Smooth muscle cell (in vitro differentiated cells): ENCODE measurements around the gene PADI1. TPM values are rescaled to one million over a fixed set of nuclear protein-coding genes. Genes with fewer than 3 reads are reported as not detected.
A peak's percentile ranks its signal among the peaks of the same experiment; 100 is the strongest.

ENCODE experiments used
- DNase-seq: peaks from one replicate; lab custom pipeline; 2025; ENCODE audit not compliant: unreplicated experiment; lab: John Stamatoyannopoulos, UW
- H2AFZ ChIP-seq: fragments of 200-600 bp; sonication (generic); 2 replicates; pipeline ENCODE4 v1.6.0; 2016; ENCODE audit warnings: antibody characterized with exemption, low read depth, mild to moderate bottlenecking
- H3F3A ChIP-seq: fragments of 200-600 bp; sonication (generic); 2 replicates; pipeline ENCODE4 v1.6.0; 2017; ENCODE audit warnings: antibody characterized with exemption, low read depth
- H3K27ac ChIP-seq: fragments of 200-600 bp; sonication (generic); 2 replicates; pipeline ENCODE4 v1.5.1; 2016; ENCODE audit warnings: low read depth, mild to moderate bottlenecking
- H3K27me3 ChIP-seq: fragments of 200-600 bp; sonication (generic); 2 replicates; pipeline ENCODE4 v1.6.1; 2016; ENCODE audit warnings: low read depth, mild to moderate bottlenecking
- H3K36me3 ChIP-seq: fragments of 200-600 bp; sonication (generic); 2 replicates; pipeline ENCODE4 v1.5.1; 2016; ENCODE audit warnings: low read depth
- H3K4me1 ChIP-seq: fragments of 200-600 bp; sonication (generic); 2 replicates; pipeline ENCODE4 v1.5.1; 2016; ENCODE audit warnings: low read depth
- H3K4me2 ChIP-seq: fragments of 200-600 bp; sonication (generic); 2 replicates; pipeline ENCODE4 v1.6.0; 2016; ENCODE audit warnings: mild to moderate bottlenecking
- H3K4me3 ChIP-seq: fragments of 200-600 bp; sonication (generic); 2 replicates; pipeline ENCODE4 v1.5.1; 2016; ENCODE audit warnings: mild to moderate bottlenecking
- H3K79me2 ChIP-seq: fragments of 200-600 bp; sonication (generic); 2 replicates; pipeline ENCODE4 v1.6.0; 2016; ENCODE audit warnings: low read depth, mild to moderate bottlenecking
- H3K9ac ChIP-seq: fragments of 200-600 bp; sonication (generic); 2 replicates; pipeline ENCODE4 v1.6.0; 2016; ENCODE audit warnings: low read depth
- H3K9me3 ChIP-seq: fragments of 200-600 bp; sonication (generic); replicated peaks from 2 replicates; pipeline ENCODE4 v1.5.1; 2016; ENCODE audit warnings: low read depth
- H4K20me1 ChIP-seq: fragments of 200-600 bp; sonication (generic); 2 replicates; pipeline ENCODE4 v1.6.0; 2016; ENCODE audit warnings: low read depth
- WGBS: methylation state at CpG from one replicate; pipeline ENCODE4 v1.1.7; 2016; ENCODE audit warnings: low lambda C conversion rate; 5-methylcytosine and 5-hydroxymethylcytosine counted together
- polyA plus RNA-seq: library from polyadenylated mRNA; unstranded; fragments of >200 nt; fragmentation: Nextera tagmentation; extraction: Ambion mirVana; gene quantifications from 2 replicates; pipeline ENCODE4 v1.2.1, GENCODE V29; 2016
- total RNA-seq: library from RNA; depleted of rRNA; stranded (reverse); fragments of >200 nt; gene quantifications from 2 replicates; pipeline ENCODE4 v1.2.3, GENCODE V29; 2014
- TF ChIP-seq, protein P1 (sequence below): fragments of 200-600 bp; sonication (generic); IDR thresholded peaks from 2 replicates; pipeline ENCODE4 v1.5.1; 2017; ENCODE audit warnings: borderline replicate concordance, mild to moderate bottlenecking, antibody characterized with exemption; ENCODE audit not compliant: insufficient read depth, poor library complexity, severe bottlenecking

Gene PADI1
- total and polyA plus RNA-seq, 2 experiments from 2014 or later: 1.7 TPM; not detected in 1

DNA sequence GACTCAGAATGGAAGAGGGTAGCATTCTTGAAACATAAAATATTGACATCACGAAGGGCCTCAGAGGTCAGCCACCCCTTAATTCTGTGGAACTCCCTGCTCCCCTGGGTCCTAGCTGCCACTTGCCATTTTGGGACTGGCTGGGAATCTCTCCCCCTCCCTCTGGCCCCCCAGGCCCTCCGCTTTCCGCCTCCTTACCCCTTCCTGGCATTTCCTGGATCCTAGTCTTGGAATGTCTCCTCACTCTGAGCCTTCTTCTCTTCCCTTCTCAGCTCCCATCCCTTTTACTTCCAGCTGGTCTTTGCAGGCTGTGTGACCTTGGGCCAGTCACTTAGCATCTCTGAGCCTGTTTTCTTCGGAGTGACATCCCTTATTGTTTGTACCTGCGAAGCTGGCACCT is 4.5 kb downstream of the PADI1 start:
- Histone ChIP-seq H2AFZ (no peak overlapping the region), H3K9ac (no peak overlapping the region), H3K36me3 (no peaks in the 10 kb centered on the region), H3K4me1 (peaks cover 15% of the 10 kb centered on the region), H3F3A (peaks cover 4% of the 10 kb centered on the region), H3K9me3 (no peaks in the 10 kb centered on the region), H3K27me3 (no peaks in the 10 kb centered on the region), H4K20me1 (no peaks in the 10 kb centered on the region), H3K79me2 (no peaks in the 10 kb centered on the region), H3K27ac (no peak overlapping the region), H3K4me2 (peak overlapping the region; percentile 37), H3K4me3 (no peak overlapping the region)
- no peak for DNase-seq
- WGBS: 61% methylated on average over 5 of the region's 5 CpGs
- TF ChIP-seq, protein P1, sequence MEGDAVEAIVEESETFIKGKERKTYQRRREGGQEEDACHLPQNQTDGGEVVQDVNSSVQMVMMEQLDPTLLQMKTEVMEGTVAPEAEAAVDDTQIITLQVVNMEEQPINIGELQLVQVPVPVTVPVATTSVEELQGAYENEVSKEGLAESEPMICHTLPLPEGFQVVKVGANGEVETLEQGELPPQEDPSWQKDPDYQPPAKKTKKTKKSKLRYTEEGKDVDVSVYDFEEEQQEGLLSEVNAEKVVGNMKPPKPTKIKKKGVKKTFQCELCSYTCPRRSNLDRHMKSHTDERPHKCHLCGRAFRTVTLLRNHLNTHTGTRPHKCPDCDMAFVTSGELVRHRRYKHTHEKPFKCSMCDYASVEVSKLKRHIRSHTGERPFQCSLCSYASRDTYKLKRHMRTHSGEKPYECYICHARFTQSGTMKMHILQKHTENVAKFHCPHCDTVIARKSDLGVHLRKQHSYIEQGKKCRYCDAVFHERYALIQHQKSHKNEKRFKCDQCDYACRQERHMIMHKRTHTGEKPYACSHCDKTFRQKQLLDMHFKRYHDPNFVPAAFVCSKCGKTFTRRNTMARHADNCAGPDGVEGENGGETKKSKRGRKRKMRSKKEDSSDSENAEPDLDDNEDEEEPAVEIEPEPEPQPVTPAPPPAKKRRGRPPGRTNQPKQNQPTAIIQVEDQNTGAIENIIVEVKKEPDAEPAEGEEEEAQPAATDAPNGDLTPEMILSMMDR: no peak

DNA sequence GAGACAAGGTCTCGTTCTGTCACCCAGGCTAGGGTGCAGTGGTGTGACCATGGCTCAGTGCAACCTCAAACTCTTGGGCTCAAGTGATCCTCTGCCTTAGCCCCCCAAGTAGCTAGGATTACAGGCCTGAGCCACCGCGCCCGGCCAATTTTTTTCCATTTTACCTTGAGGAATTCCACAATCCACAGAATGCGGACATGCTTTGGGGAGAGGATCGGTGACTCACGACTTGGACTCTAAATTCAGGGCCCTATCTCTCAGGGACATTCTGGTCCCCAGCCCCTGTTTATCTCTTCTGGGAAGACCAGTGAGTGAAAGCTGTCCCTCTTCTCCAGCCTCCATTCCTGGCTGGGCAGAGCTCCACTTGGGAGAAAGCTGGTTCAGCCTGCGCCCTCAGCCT is 5.2 kb downstream of the PADI1 start:
- TF ChIP-seq, protein P1: no peak
- Histone ChIP-seq H3K27me3 (no peaks in the 10 kb centered on the region), H3K4me2 (no peak overlapping the region), H3K36me3 (no peaks in the 10 kb centered on the region), H3K4me1 (peaks cover 15% of the 10 kb centered on the region), H3F3A (peaks cover 4% of the 10 kb centered on the region), H3K79me2 (no peaks in the 10 kb centered on the region), H3K9ac (no peak overlapping the region), H2AFZ (no peak overlapping the region), H3K9me3 (no peaks in the 10 kb centered on the region), H3K4me3 (no peak overlapping the region), H4K20me1 (no peaks in the 10 kb centered on the region), H3K27ac (no peak overlapping the region)
- 63% methylated on average over 8 of the region's 8 CpGs for WGBS
- DNase-seq: no peak

DNA sequence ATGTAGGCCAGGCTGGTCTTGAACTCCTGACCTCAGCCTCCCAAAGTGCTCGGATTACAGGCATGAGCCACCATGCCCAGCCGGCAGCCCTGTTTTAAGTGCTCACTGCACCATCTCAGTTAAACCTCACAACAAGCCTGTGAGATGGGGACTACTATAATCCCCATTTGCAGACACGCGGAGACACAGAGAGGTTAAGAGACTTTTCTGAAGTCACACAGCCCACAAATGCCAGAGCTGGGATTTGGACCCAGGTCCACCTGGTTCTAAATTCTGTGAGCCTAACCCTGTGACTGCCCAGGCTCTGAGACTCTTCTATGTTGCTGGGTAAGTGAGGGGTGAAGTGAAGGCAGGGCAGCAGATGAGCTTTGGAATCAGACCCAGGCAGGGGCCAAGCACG is 6.4 kb downstream of the PADI1 start:
- WGBS: 94% methylated on average over 5 of the region's 5 CpGs
- Histone ChIP-seq H3K36me3 (no peaks in the 10 kb centered on the region), H4K20me1 (no peaks in the 10 kb centered on the region), H3K79me2 (no peaks in the 10 kb centered on the region), H3K4me1 (peaks cover 15% of the 10 kb centered on the region), H3K4me3 (no peak overlapping the region), H2AFZ (no peak overlapping the region), H3F3A (peaks cover 4% of the 10 kb centered on the region), H3K9me3 (no peaks in the 10 kb centered on the region), H3K9ac (no peak overlapping the region), H3K27me3 (no peaks in the 10 kb centered on the region), H3K27ac (no peak overlapping the region), H3K4me2 (no peak overlapping the region)
- no peak for DNase-seq
- TF ChIP-seq, protein P1: no peak

DNA sequence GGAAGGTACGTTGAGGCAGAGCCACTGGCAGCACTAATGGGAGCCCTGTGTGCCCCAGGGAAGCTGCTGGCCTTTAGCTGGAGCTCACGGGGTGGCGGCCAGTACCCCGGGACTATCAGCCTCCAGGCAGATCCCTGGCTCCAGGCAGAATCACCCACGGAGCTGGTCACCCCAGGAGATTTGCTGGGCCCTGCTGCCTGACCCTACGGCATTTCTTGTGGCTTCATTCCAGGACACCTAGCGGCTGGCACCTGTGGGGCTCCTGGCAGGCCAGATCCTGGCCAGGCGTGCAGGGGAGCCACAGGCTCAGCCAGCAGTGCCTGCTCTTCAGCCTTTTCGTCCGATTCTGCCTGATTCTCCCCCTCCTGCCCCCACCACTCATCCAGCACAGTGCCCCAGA is 7.1 kb downstream of the PADI1 start:
- H3K27ac ChIP-seq: no peak overlapping the region
- H3K4me2 ChIP-seq: no peak overlapping the region
- no peak overlapping the region for H3K4me3 ChIP-seq
- no peaks in the 10 kb centered on the region for H3K79me2 ChIP-seq
- H3K4me1 ChIP-seq: peaks cover 15% of the 10 kb centered on the region
- no peaks in the 10 kb centered on the region for H3K9me3 ChIP-seq
- H2AFZ ChIP-seq: no peak overlapping the region
- H3K9ac ChIP-seq: no peak overlapping the region
- no peaks in the 10 kb centered on the region for H3K27me3 ChIP-seq
- H4K20me1 ChIP-seq: no peaks in the 10 kb centered on the region
- no peak for DNase-seq
- TF ChIP-seq, protein P1: no peak
- H3F3A ChIP-seq: peaks cover 4% of the 10 kb centered on the region
- H3K36me3 ChIP-seq: no peaks in the 10 kb centered on the region
- 85% methylated on average over 10 of the region's 10 CpGs for WGBS
